ES-I3 (cell line): Measurements from ENCODE around the gene EME2.

Experiments used
- H3K36me3 ChIP-seq: 2 replicates; pipeline ENCODE4 v1.6.1; 2013; ENCODE audit warnings: mild to moderate bottlenecking, low read length, control low read depth, moderate library complexity; ENCODE audit not compliant: insufficient read depth
- H3K4me1 ChIP-seq: 2 replicates; pipeline ENCODE4 v1.6.1; 2013; ENCODE audit warnings: mild to moderate bottlenecking, control low read depth, low read length; ENCODE audit not compliant: insufficient read depth
- H3K9ac ChIP-seq: 2 replicates; pipeline ENCODE4 v1.6.1; 2013; ENCODE audit warnings: low read depth, mild to moderate bottlenecking, low read length, moderate library complexity
- H3K9me3 ChIP-seq: 2 replicates; pipeline ENCODE4 v1.6.1; 2013; ENCODE audit warnings: mild to moderate bottlenecking, low read length, moderate library complexity; ENCODE audit not compliant: control insufficient read depth, insufficient read depth

The EME2 gene

GRCh38 chr16:1767116-1767994 is 5.3 kb upstream of the EME2 start:
- H3K36me3 ChIP-seq: no peaks in the 10 kb centered on the region
- H3K4me1 ChIP-seq: no peaks in the 10 kb centered on the region; the same call in 1 of the 2 replicates
- H3K9ac ChIP-seq: no peak overlapping the region
- no peaks in the 10 kb centered on the region for H3K9me3 ChIP-seq

- Histone ChIP-seq H3K9ac (no peak overlapping the region), H3K36me3 (no peaks in the 10 kb centered on the region), H3K9me3 (no peaks in the 10 kb centered on the region), H3K4me1 (no peaks in the 10 kb centered on the region)
These were observed 4.4 kb upstream of the EME2 start for GRCh38 chr16:1768061-1768766.

- Histone ChIP-seq H3K4me1 (no peaks in the 10 kb centered on the region), H3K9me3 (no peaks in the 10 kb centered on the region), H3K36me3 (no peaks in the 10 kb centered on the region), H3K9ac (no peak overlapping the region)
These were observed 3.7 kb upstream of the EME2 start for GRCh38 chr16:1768767-1769401.

GRCh38 chr16:1769402-1770300 is 3.0 kb upstream of the EME2 start:
- H3K36me3 ChIP-seq: no peaks in the 10 kb centered on the region
- H3K9me3 ChIP-seq: no peaks in the 10 kb centered on the region
- no peaks in the 10 kb centered on the region for H3K4me1 ChIP-seq
- H3K9ac ChIP-seq: peak overlapping the region; percentile 92; the same call in 1 of the 2 replicates

- no peaks in the 10 kb centered on the region for H3K4me1 ChIP-seq
- H3K36me3 ChIP-seq: no peaks in the 10 kb centered on the region
These were observed 2.1 kb upstream of the EME2 start for GRCh38 chr16:1770328-1771187.

GRCh38 chr16:1771188-1771863 is 1.3 kb upstream of the EME2 start, which contains the start of gene NME3:
Gene NME3 (minus strand): TSS chr16:1771543. CDS start chr16:1771534, 9 bp downstream.
- H3K4me1 ChIP-seq: no peaks in the 10 kb centered on the region
- H3K9me3 ChIP-seq: no peaks in the 10 kb centered on the region
- no peaks in the 10 kb centered on the region for H3K36me3 ChIP-seq
- peak within 1 kb of the TSS; percentile 92 for H3K9ac ChIP-seq

More at GRCh38 chr16:1770328-1771187, 2.1 kb upstream of the EME2 start:
- Histone ChIP-seq H3K9me3 (no peaks in the 10 kb centered on the region), H3K9ac (peak overlapping the region; percentile 92)

- Histone ChIP-seq H3K4me1 (no peaks in the 10 kb centered on the region), H3K9me3 (no peaks in the 10 kb centered on the region), H3K36me3 (no peaks in the 10 kb centered on the region), H3K9ac (peak overlapping the region; percentile 92)
These were observed 697 bp upstream of the EME2 start for GRCh38 chr16:1771864-1772361.

- H3K36me3 ChIP-seq: no peaks in the 10 kb centered on the region; the same call in 1 of the 2 replicates
- H3K9me3 ChIP-seq: no peaks in the 10 kb centered on the region
- H3K9ac ChIP-seq: peak within 1 kb of the TSS; percentile 92
- H3K4me1 ChIP-seq: no peaks in the 10 kb centered on the region
These were observed 495 bp downstream of the EME2 start, which contains the start of gene MRPS34 for GRCh38 chr16:1772908-1773702. Gene MRPS34 (minus strand): TSS chr16:1773134. CDS start chr16:1773119, 15 bp downstream.

- Histone ChIP-seq H3K36me3 (no peaks in the 10 kb centered on the region; the same call in none of the 2 replicates), H3K9me3 (no peaks in the 10 kb centered on the region), H3K9ac (peak overlapping the region; percentile 92), H3K4me1 (no peaks in the 10 kb centered on the region)
These were observed 1.3 kb downstream of the EME2 start for GRCh38 chr16:1773703-1774447.

- Histone ChIP-seq H3K4me1 (no peaks in the 10 kb centered on the region), H3K9me3 (no peaks in the 10 kb centered on the region), H3K36me3 (no peaks in the 10 kb centered on the region; the same call in none of the 2 replicates), H3K9ac (0 out of 2 replicates have a peak overlapping the region, but pooled peaks have one; percentile 92)
These were observed 1.8 kb downstream of the EME2 start for GRCh38 chr16:1774448-1774780.
